Stimulated activated naive CD4-positive, alpha-beta T cell (primary cell): ENCODE measurements around the gene SULT1C4.

Experiments used
- DNase-seq, 6 experiments: peaks; one replicate each; lab custom pipeline; 2025; lab: John Stamatoyannopoulos, UW

SULT1C4 gene

DNA sequence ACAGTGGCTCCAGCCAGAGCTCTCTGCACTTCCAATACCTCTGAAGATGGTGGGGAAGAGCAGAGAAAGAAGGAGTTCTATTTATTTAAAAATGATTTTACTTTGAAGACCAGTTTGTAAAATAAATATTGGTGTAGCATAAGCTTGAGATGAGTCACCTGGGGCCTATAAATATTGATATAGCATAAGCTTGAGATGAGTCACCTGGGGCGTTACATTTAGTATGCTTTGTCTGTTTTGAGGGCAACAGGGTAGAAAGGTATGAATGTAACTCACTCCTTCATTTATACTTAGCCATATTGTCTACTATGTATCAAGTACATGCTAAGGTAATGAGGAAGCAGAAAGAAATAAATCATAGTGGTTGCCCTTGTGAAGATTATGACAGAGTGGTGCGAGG is 7.7 kb upstream of the SULT1C4 start:
- DNase-seq = no peak

GRCh38 chr2:108376774-108377173 is 980 bp upstream of the SULT1C4 start:
- DNase-seq = no peak

GRCh38 chr2:108377401-108377800 is 353 bp upstream of the SULT1C4 start:
- no peak for DNase-seq

GRCh38 chr2:108378851-108379250 is 1.1 kb downstream of the SULT1C4 start:
- DNase-seq = no peak

DNA sequence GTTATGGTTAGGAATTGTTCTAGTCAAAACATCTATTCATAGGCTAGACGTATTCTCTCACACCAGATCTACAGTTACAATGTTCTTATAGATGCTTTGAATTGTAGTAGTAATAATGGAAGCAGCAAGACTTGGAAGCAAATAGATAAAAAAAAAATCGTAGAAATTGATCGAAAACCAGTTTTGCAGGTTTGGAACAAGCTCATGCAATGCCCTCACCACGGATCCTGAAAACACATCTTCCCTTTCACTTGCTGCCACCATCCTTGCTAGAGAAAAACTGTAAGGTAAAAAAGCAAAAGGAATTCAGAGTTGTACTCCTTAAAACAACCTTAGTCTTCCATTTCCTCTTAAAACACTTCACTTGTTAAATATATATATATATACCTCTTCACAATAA is 4.4 kb downstream of the SULT1C4 start:
- no peak for DNase-seq

DNA sequence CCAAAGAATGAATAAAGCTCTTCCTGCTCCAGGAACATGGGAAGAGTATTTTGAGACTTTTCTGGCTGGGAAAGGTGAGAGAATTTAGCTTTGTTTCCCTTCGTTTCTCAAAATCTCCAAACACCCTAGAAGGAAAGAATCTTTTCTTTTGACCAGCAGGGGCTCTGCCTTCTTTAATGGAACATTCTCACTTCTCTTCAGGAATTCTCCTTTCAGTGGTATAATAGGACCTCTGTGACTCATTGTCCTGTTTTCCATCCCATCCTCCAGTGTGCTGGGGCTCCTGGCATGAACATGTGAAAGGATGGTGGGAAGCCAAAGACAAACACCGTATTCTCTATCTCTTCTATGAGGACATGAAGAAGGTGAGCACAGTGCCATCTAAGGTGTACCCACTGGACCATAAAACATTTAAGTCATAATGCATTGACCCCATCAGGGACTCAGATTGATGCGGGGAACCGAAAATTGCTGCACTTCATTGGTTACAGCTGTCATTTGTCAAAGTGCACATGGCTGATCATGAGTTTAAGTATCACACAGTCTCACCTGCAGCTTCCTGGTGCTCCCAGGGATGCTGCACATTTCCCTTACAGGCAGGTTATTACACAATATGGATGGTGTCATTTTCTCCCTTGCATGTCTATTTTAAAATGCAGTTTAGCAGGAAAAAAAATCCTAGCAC is 5.5 kb downstream of the SULT1C4 start:
- no peak for DNase-seq

DNA sequence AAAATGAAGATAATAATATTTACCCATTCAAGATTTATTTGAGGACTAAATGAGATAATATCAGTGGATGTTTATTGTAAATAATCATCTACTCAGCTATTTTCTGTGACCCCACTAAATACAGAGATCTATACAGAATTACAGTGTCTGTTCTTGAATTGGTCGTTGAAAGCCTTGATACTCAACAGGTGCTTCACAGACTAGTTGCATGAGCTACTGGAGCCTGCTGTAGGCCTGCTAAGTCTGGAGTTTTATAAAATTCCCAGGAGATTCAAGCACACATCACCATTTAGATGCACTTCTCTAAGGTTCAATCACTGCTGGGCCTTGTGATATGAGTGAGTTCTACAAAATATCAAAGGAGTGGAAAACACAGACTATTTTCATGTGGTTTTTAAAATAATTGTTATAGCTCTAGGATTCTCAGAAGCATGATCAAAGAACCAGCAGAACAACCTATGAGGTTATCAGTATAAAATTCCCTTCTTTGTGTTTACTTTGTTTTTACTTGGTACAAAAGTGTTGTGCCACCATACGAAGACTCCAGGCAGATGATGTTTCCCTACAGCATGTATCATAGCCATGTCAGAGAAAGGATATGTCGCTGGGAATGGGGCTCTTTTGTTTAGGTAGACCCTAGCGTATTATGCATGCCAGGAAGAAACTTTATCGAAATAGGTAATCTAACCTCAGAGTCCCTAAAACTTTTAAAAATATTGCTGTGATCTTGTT is 7.1 kb downstream of the SULT1C4 start:
- no peak for DNase-seq

DNA sequence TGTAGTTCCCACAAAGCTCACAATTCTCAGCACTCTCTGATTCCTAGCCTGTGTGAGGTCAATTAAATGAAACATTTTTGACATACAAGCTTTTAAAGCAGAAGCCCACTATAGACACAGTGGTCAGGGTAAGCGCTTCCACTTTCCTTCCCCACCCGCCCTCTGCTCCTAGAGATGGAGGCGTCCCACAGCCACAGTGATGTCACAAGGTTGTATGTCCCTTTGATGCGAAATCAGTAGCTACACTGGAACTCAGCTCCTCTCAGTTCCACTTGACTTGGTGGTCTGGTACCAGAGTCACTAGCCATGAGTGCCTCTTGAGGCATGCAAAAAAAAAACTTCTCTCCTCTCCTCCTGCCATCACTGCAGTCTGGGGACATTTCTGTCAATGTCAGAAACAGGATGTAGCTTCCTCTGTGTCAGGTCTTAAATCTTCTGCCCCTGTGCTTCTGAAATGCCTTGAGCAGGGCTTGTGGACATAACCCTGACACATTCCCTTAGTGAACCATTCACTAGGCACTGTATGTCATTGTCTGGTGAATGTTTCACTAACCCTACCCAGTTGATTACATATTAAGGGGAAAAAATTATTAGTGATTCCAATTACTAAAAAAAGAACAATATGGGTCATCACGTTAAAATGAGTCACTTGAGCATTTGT is 7.8 kb downstream of the SULT1C4 start:
- no peak for DNase-seq

GRCh38 chr2:108388045-108388444 is 10.3 kb downstream of the SULT1C4 start:
- DNase-seq = no peak

- DNase-seq = no peak
These were observed 12.6 kb downstream of the SULT1C4 start for GRCh38 chr2:108390340-108390739.

DNA sequence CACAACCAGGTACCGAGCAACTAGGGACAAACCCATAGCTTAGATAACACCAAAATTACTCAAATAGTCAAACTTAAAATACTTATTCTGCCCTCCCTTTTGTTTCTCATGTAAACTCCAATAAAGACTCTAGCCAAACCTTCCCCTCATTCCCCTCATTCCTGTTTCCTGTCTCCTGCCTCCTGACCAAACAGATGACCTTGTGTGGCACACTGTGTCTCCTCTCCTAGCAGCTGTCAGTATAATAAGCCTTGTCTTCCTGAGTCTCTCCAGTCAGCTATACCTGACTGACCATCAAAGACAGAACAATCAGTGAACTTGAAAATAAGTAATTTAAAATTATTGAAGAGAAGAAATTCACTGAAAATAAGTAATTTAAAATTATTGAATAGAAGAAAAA is 14.3 kb downstream of the SULT1C4 start:
- no peak for DNase-seq

- no peak for DNase-seq
These were observed 15.4 kb downstream of the SULT1C4 start for GRCh38 chr2:108393197-108393596.

- no peak for DNase-seq
These were observed 17.4 kb downstream of the SULT1C4 start for GRCh38 chr2:108395155-108395554.

- DNase-seq = no peak
These were observed 19.1 kb downstream of the SULT1C4 start for GRCh38 chr2:108396845-108397244.

DNA sequence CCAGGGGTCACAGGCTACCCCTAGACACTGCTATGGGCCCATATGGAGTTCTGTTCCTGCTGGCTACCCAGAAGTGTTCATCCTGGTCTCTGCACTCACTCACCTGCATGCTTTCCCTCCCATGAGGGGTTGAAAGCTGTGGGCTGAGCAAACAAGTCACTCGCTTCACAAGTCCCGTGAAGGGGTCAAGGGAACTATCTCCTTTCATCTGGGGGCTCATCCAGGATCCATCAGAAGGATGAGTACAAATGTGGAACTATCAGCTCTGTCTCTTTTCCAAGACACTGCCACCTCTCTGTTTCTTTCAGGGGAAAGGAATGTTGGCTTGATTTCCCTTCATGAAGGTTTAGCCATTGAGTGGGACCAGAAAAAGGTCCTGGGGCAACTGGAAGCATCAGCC is 21.7 kb downstream of the SULT1C4 start:
- no peak for DNase-seq

- no peak for DNase-seq
These were observed 24.0 kb downstream of the SULT1C4 start for GRCh38 chr2:108401800-108402199.

GRCh38 chr2:108403494-108403893 is 25.7 kb downstream of the SULT1C4 start:
- DNase-seq = no peak

GRCh38 chr2:108404784-108405397 is 27.1 kb downstream of the SULT1C4 start:
- DNase-seq = no peak

DNA sequence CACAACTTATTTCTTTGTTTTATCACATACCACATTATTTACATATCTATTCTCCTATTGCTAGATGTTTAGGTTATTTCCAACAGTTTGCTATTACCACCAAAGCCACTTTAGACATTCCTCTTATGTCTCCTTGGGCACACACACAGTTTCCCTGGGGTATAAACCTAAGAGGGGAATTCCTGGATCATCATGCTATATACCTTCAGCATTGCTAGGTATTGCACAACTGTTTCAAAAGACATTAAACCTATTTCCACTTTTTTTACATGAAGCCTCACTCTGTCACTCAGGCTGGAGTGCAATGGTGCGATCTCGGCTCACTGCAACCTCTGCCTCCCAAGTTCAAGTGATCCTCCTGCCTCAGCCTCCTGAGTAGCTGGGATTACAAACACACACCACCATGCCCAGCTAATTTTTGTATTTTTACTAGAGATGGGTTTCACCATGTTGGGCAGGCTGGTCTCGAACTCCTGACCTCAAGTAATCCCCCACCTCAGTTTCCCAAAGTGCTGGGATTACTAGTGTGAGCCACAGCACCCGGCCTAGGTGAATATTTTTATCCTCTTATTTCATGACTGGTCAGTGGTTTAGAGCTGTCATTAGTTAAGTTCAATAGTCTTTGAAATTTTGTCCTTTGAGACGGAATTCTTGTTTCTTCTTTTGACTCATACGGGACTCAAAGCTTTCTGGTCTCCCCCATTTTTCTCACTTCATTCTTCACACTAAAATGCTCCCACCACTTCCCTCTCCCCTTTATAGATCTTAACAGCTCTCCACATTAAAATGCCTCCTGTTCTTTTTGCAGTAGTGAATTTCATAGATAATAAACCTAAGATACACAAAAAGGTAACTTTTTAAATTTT is 30.3 kb downstream of the SULT1C4 start:
- DNase-seq = no peak

DNA sequence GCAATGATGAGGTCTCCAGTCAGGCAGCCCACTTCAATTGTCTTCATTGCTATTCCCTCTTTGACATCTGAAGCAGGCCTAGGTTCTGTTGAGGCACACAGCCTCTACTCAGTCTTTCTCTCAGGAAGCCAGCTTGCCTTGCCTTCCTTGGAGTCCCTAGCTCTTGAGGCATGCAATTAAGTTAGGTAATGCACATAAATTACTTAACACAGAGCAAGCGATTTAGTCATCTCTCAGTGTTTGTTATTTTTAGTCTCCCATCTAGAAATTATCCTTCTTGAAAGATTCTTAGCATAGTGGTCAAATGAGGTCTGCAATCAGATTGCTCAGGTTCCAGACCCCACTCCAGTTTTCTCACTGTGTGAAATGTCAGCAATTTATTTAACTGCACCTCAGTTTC is 32.0 kb downstream of the SULT1C4 start:
- DNase-seq = no peak

DNA sequence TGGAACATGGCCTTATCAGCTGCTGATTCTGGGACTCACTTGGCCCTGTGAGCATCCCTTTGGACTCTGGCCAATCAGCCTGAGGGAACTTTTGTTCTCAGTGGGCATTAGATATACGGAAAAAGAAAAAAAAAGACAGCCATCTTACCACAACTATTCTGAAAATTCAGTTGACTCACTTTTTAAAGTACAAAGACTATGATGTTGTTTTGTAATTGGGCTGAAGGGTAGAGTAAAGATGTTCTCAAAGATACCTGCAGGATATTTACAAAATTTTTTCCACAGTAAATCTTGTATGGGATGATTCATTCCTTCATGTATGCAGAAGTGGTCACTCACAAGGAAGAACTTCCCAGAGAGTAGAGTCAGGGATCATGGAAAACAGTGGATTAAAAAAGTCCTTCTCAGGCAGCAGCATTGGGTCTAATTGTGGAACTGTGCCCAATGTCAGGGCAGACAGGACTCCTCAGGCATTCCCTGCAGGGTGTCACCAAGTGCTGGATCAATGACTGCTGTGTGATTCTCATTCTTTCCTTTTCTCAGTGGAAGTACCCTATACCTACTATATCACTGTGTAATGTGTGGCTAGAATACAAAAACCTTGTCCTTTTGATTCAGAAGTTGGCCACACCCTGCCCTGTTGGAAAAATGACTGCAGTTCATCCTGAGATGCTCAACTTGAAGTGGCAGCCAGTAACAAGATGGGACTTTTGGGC is 35.4 kb downstream of the SULT1C4 start:
- DNase-seq = no peak
